ENCODE results near the gene ZNF467.

ZNF467 gene

DNA sequence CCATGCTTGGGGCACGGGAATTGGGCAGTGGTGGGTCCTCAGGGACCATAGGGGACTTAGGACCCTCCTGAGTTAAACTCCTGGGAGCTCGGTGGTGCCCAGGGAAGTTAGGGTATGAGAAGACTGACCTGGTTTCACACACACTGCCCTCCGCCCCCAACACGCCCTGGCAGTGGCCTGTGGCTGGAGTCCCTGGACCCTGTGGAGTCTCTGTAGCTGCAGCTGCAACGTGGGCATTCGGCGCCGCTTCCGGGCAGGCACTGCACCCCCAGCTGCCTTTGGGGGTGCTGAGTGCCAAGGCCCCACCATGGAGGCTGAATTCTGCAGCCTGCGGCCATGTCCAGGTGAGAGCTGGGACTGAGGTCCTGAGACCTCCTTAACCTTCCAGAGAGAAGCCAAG, 34.9 kb upstream of the ZNF467 start:
- no peak for DNase-seq (ENCODE audit: low spot score)

DNA sequence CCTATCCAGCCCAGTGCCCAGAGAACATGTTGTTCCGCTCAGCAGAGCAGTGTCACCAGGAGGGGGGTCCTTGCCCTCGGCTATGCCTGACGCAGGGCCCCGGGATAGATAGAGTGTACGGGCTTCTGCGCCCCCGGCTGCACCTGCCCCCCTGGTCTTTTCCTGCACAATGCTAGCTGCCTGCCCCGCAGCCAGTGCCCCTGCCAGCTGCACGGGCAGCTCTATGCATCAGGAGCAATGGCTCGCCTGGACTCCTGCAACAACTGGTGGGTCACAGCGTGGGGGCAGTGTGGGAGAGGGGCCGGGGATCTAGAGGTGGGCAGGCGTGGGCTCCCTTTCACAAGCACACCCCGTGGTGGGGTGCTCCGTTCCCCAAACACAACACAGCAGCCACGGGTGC, 33.3 kb upstream of the ZNF467 start:
- no peak for DNase-seq (ENCODE audit: low spot score)

DNA sequence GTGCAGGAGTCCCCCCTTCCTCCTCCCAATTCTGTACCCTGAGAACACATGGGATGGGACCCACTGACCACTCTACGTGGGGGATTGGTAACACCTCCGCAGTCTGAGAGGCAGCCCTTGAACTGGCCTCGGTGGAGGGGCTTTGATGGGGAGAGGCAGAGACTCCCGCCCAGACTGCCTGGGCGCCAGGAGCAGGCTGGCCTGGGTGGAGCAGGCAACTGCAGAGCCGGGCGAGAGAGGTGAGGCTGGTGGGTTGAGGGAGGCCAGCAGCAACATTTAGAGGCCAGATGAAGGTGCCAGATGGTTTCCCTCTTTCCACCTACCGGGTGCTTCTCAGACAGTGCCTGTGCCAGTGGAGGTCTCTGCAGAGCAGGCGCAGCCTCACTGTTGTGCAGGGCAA, 30.7 kb upstream of the ZNF467 start:
- DNase-seq (ENCODE audit: low spot score) = no peak

DNA sequence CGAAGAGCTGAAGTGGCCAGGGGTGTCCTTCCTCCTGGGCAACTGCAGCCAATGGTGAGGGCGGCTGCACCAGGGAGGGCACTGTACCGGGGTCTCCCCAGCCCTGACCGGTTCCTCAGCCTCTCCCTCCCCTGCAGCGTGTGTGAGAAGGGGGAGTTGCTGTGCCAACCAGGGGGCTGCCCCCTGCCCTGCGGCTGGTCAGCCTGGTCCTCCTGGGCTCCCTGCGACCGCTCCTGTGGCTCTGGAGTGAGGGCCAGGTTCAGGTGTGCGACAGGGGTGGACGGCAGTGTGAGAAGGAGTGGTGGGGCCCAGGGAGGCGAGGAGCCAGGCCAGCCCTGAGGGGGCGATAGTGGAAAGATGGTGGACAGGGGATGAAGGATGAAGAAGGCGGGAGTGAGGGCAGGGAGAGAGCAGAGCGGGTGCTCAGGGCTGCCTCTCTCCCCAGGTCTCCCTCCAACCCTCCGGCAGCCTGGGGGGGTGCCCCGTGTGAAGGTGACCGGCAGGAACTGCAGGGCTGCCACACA, 30.2 kb upstream of the ZNF467 start:
- no peak for DNase-seq (ENCODE audit: low spot score)

DNA sequence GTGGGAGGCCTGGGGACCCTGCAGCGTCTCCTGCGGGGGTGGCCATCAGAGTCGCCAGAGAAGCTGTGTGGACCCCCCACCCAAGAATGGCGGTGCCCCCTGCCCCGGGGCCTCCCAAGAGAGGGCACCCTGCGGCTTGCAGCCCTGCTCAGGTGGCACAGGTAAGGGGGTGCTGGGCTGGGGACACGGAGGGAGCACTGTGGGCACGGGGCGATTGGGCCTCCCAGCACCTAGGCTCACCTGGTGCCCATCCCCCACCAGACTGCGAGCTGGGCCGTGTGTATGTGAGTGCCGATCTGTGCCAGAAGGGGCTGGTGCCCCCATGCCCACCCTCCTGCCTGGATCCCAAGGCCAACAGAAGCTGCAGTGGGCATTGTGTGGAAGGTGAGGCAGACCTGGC, 29.6 kb upstream of the ZNF467 start:
- DNase-seq (ENCODE audit: low spot score) = no peak

DNA sequence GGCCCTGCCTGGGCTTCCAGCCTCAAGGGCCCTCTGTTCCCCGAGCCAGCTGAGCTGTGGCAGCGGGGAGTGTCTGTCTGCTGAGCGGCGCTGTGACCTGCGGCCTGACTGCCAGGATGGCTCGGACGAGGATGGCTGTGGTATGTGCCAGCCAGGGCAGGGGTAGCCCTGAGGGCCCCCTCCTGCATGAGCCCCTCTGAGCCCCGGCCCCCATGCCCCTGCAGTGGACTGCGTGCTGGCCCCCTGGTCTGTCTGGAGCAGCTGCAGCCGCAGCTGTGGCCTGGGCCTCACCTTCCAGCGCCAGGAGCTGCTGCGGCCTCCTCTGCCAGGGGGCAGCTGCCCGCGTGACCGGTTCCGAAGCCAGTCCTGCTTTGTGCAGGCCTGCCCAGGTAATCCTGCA, 28.4 kb upstream of the ZNF467 start:
- DNase-seq (ENCODE audit: low spot score) = no peak

DNA sequence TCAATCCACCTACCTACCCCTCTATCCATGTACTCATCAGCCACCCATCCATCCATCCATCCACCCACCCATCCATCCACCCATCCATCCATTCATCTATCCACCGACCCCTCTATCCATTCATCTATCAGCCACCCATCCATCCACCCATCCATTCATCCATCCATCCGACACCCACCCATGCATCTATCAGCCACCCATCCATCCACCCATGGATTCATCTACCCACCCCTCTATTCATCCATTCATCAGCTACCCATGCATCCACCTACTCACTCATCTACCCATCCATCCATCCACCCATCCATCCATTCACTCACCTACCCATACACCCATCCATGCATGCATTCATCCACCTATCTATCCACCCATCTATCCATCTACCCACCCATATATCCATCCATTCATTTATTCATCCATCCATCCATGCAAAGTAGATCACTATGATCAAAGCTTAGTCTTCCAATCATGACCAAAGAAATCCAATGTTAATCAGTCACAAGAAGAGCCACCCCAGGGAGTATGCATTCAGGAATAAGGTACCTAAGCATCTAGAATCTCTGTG, 27.7 kb upstream of the ZNF467 start:
- DNase-seq (ENCODE audit: low spot score) = no peak

DNA sequence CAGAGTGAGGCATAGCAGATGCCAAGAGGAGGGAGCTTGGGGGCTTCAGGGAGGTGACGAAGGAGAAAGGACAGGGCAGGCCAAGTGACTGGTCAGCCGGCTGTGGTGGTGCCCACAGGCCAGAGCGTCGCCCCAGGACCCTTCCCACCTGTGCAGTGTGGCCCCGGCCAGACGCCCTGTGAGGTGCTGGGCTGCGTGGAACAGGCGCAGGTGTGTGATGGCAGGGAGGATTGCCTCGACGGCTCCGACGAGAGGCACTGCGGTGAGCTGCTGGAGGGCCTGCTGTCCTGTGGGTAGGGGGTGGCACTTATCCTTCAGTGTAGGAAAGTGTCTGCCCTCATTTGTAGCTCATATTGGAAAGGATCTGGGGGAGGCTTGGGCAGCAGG, 26.8 kb upstream of the ZNF467 start:
- DNase-seq (ENCODE audit: low spot score) = no peak

DNA sequence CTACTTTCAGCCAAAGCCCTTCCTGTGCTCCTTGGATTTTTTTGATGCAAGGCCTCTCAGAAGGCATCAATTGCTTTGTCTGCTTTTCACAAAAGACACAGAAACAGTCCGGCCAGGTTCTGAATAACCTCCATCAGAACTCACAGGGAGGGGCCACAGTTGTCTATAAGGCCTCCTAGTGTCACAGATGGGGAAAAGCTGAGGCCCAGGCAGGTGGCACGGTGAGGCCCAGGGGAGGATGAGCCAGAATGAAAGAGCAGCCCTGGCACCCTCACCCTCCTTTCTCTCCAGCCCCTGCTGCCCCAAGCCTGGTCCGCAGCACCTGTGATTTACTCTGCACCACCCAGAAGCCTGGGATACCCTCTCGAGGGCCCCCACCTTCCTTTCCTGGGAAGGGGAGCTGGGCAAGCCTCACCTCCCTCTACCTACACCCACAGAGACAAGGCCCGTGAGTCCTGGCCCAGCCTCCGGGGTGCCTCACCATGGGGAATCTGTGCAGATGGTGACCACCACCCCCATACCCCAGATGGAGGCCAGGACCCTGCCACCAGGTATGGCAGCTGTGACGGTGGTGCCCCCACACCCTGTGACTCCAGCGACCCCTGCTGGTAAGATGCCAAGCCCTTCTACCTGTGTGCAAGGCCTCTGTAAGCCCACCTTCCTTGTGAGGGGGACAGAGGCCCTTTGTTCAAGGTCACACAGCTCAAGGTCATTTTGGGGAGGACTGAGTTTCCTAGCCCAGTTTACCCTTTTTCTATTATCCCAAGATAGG, 26.2 kb upstream of the ZNF467 start:
- DNase-seq (ENCODE audit: low spot score) = peak; percentile 28

DNA sequence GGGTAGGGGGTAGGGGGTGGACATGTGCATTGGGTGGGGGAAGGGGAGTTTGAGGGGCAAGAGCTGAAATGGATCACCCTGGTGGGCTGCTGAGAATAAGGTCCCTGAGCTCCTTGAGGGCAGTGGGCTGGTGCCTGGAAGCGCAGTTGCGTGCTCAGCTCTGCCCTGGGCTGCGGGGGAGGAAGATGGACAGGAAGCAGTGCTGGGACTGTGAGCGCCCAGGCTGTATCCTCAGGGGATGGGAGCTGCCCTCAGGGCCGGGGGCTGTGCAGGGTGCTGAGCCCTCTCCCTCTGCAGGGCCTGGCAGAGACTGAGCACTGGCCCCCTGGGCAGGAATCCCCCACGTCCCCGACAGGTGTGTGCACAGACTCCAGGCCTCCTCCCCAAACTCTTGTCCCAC, 24.4 kb upstream of the ZNF467 start:
- no peak for DNase-seq (ENCODE audit: low spot score)

DNA sequence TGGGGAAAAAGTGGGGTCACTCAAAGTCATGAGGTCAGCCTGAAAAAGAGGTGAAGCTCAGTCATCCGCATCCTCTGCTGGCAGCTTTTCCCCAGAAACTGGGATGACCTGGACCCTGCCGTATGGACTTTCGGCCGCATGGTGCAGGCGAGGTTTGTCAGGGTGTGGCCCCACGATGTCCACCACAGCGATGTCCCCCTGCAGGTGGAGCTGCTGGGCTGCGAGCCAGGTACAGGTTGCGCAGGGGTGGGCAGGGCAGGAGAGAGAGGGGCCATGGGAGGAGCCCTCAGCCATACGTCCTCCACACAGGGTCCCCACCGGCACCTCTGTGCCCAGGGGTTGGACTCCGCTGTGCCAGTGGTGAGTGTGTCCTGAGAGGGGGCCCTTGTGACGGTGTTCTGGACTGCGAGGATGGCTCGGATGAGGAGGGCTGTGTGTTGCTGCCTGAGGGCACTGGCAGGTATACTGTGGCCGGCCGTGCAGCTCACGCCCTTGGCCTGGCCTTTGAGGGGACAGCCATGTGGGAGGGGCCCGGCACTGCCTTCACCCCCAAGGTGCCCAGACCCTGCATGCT, 23.0 kb upstream of the ZNF467 start:
- no peak for DNase-seq (ENCODE audit: low spot score)

DNA sequence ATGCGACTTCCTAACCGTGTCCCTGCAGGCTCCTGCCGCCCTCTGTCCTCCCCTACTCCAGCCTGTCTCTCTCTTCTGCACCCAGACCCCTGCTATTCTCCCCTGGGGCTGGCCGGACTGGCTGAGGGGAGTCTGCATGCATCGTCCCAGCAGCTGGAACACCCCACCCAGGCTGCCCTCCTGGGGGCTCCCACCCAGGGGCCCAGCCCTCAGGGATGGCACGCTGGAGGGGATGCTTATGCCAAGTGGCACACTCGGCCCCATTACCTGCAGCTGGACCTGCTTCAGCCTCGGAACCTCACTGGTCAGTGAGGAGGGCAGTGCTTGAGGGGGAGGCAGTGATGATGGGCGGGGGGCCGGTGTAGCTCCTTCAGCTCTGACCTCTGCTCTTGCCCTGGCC, 21.7 kb upstream of the ZNF467 start:
- DNase-seq (ENCODE audit: low spot score) = no peak

DNA sequence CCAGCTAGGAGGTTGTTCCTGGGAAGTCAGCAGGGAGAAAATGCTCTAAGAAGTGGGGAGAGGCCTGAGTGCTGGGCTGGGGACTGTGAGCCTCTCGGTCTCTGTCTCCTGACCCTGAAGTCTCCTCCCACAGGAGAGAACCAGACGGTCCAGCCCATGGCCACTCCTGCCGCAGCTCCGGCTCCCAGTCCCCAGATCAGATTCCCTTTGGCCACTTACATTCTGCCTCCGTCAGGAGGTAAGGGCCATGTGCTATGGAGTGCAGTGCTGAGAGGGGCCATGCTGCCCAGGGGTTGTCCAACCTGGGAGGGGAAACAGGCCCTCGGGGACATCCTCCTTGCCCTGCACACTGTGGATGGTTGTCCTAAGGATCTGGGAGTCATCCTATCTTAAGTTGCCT, 21.3 kb upstream of the ZNF467 start:
- no peak for DNase-seq (ENCODE audit: low spot score)

DNA sequence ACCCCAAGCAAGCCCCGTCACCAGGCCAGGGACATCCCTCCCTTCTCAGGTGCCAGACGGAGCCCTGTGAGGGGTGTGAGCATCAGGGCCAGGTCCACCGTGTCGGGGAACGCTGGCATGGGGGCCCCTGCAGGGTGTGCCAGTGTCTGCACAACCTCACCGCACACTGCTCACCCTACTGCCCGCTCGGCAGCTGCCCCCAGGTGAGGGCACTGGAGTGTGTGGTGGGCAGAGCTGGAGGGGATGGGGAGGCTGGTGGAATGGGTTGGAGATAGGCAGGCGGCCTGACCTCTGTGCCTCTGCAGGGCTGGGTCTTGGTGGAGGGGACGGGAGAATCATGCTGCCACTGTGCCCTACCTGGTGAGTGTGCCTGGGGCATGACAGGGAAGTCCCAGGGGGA, 19.9 kb upstream of the ZNF467 start:
- no peak for DNase-seq (ENCODE audit: low spot score)

DNA sequence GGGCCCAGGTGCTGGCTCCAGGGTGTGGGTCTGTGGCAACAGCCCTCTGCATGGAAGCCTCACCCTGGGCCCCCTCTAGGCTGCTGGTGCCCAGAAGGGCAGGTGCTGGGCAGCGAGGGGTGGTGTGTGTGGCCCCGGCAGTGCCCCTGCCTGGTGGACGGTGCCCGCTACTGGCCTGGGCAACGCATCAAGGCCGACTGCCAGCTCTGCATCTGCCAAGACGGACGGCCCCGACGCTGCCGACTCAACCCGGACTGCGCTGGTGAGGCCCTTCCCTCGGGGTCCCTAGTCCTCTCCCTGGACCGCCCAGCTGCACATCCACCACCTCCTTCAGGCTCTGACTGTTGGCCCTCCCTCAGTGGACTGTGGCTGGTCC, 18.8 kb upstream of the ZNF467 start:
- DNase-seq (ENCODE audit: low spot score) = no peak

DNA sequence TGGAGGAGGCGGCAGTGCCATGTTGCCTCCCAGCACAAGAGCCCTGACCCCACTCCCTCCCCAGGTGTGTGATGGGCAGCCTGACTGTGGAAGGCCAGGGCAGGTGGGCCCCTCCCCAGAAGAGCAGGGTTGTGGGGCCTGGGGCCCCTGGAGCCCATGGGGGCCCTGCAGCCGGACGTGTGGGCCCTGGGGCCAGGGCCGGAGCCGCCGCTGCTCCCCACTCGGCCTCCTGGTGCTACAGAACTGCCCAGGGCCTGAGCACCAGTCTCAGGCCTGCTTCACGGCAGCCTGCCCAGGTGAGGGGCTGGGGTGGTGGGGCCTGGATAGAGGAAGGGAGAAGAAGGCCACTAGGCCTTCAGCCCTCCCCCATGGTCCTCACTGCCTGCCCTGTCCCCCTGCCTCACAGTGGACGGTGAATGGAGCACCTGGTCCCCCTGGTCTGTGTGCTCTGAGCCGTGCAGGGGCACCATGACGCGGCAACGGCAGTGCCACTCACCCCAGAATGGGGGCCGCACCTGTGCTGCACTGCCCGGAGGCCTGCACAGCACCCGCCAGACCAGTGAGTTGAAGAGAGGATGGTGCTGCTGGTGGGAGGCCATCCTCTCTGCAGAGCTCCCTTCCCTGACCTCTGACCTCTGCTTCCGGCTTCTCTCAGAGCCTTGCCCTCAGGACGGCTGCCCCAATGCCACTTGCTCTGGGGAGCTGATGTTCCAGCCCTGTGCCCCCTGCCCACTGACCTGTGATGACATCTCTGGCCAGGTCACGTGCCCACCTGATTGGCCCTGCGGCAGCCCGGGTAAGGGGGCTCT, 18.2 kb upstream of the ZNF467 start:
- DNase-seq (ENCODE audit: low spot score) = no peak

DNA sequence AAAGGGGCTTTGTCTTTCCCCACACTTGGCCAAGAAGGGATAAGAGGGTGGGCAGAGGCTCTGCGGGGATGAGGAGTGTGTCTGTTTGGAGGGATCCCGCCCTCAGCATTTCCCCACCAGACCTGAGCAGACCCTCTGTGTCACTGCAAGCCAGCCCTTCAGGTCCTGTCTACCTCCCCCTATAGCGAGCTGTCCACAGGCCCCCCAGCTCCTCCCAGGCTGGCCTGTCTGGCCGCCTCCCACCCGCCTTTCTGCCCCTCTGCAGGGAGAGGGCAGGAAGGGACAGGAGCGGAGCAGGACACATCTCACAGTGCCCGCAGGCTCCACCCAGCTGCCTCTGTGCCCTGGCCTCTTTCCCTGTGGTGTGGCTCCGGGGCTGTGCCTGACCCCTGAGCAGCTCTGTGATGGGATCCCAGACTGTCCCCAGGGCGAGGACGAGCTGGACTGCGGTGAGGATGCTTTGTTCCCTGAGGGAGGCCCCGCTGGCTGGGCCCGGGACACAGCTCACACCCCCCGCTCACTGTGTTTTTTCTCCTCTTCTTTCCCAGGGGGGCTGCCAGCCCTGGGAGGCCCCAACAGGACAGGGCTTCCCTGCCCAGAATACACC, 17.5 kb upstream of the ZNF467 start:
- DNase-seq (ENCODE audit: low spot score) = no peak

DNA sequence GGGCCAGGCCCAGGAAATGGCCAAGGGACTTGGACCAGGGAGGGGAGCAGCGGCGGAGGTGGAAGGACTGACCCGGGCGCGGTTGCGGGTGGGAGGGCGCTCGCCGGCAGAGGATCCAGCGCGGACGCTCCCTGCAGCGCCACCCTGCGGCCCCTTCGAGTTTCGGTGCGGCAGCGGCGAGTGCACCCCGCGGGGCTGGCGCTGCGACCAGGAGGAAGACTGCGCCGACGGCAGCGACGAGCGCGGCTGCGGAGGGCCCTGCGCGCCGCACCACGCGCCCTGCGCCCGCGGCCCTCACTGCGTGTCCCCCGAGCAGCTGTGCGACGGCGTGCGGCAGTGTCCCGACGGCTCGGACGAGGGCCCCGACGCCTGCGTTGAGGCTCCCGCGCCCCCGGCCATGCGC, 16.8 kb upstream of the ZNF467 start:
- peak; percentile 28 for DNase-seq (ENCODE audit: low spot score)

DNA sequence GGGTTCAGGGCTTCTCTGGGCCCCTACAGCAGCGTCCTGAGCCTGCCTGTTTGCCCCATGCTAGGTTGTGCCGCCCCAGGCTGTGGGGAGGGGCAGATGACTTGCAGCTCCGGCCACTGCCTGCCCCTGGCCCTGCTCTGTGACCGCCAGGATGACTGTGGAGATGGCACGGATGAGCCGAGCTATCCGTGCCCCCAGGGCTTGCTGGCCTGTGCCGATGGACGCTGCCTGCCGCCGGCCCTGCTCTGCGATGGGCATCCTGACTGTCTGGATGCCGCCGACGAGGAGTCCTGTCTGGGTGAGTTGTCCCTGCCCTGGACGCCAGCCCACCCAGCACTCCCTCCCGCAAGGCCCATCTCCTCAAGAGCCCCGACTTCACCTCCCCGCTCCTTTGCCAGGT, 15.7 kb upstream of the ZNF467 start:
- DNase-seq (ENCODE audit: low spot score) = no peak

DNA sequence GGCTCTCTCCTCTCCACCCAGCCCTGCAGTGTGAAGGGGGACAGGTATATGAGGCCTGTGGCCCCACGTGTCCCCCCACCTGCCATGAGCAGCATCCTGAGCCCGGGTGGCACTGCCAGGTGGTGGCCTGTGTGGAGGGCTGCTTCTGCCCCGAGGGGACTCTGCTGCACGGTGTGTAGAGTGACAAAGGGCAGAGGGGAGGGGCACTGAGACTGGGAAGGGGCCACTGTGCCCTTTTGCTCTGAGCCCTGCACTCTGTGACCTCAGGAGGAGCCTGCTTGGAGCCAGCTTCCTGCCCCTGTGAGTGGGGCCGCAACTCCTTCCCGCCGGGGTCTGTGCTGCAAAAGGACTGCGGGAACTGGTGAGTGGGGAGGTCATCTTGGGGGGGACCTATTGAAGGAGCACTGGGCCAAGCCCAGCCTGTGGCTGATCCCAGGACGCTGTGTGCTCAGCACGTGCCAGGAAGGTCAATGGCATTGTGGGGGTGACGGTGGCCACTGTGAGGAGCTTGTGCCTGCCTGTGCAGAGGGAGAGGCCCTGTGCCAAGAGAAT, 15.0 kb upstream of the ZNF467 start:
- no peak for DNase-seq (ENCODE audit: low spot score)

DNA sequence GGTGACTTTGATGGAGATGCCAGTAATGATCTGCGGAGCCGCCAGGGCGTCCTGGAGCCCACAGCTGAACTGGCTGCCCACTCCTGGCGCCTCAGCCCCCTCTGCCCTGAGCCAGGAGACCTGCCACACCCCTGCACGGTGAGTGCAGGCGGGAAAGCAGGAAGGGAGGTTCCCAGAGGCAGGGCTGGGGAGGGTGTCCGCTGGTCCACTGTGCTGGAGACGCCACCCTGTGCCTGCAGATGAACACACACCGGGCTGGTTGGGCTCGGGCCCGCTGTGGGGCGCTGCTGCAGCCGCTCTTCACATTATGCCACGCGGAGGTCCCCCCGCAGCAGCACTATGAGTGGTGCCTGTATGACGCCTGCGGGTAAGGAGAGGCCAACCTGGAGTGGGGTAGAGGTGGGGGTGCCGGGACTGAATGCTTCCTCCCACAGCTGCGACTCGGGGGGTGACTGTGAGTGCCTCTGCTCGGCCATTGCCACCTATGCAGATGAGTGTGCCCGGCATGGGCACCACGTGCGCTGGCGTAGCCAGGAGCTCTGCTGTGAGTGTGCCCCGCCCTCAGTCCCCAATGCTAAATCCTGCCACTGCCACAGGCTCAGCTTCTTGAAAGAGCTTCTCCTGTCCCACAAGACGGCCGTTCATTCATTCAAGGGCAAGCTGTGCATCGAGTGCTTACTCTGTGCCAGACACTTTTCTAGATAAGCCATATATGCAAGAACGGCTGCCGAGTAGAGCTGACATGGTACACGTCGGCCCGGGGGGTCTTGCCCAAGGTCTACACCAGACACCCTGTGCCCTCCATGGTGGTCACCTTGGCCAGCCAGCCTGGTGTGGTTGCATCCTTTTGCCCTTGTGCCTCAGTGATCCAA, 14.3 kb upstream of the ZNF467 start:
- no peak for DNase-seq (ENCODE audit: low spot score)

Measured in activated CD4-positive, alpha-beta T cell treated with anti-CD3 and anti-CD28 coated beads, Interleukin-2, Interleukin-4, amounts not matched to agents 100 ng/mL and 50 ng/mL, durations not matched to agents 16 hours and 8 hours (primary cell).